ENCODE data around the gene SPAG5. TPM values are rescaled to one million over a fixed set of nuclear protein-coding genes. Genes with fewer than 3 reads are reported as not detected.

SPAG5 gene, protein sequence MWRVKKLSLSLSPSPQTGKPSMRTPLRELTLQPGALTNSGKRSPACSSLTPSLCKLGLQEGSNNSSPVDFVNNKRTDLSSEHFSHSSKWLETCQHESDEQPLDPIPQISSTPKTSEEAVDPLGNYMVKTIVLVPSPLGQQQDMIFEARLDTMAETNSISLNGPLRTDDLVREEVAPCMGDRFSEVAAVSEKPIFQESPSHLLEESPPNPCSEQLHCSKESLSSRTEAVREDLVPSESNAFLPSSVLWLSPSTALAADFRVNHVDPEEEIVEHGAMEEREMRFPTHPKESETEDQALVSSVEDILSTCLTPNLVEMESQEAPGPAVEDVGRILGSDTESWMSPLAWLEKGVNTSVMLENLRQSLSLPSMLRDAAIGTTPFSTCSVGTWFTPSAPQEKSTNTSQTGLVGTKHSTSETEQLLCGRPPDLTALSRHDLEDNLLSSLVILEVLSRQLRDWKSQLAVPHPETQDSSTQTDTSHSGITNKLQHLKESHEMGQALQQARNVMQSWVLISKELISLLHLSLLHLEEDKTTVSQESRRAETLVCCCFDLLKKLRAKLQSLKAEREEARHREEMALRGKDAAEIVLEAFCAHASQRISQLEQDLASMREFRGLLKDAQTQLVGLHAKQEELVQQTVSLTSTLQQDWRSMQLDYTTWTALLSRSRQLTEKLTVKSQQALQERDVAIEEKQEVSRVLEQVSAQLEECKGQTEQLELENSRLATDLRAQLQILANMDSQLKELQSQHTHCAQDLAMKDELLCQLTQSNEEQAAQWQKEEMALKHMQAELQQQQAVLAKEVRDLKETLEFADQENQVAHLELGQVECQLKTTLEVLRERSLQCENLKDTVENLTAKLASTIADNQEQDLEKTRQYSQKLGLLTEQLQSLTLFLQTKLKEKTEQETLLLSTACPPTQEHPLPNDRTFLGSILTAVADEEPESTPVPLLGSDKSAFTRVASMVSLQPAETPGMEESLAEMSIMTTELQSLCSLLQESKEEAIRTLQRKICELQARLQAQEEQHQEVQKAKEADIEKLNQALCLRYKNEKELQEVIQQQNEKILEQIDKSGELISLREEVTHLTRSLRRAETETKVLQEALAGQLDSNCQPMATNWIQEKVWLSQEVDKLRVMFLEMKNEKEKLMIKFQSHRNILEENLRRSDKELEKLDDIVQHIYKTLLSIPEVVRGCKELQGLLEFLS
- 10 to 100 TPM in 1 of 4 donors, 1 to 10 TPM in 3; 5.7 to 13.5 (median 7.0) TPM for total RNA-seq

DNA sequence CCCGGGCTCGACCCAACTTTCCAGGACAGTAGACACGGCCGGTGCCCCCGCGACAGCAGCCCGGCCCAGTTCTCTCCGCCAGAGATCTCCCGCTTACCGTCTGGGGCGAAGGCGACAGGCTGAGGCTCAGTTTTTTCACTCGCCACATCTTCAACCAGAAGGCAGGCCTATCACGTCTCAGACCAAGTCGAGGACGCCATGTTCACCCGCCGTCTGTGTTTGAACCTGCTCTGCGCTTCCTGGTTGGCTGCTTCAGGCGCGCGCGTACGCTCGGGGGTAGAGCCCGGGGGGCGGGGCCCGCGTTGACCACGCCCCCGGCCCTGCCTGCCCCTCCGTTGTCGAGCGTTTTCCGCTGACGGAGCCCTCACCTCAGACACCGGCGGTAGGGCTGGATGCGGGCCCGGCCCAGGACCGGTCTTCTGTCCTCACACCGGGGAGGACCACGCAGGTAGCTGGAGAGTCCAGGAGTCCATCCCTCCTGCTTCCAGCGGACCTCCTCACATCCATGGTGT lies at the start of gene SPAG5:
Gene SPAG5 (minus strand): TSS at position 227 of the 512 bp plus-strand sequence. CDS start 79 bp downstream, at position 148.
- peak; percentile 95 to 96 for DNase-seq (ENCODE audit: low spot score in 2 of 2)
- H3K27ac ChIP-seq: peak within 1 kb of the TSS; percentile 95
- 0% methylated on average over 11 of the region's 44 CpGs for WGBS
- peaks cover 23% of the 10 kb centered on the region for H3K4me1 ChIP-seq
- peak within 1 kb of the TSS; percentile 64 for H3K4me3 ChIP-seq
- H3K27me3 ChIP-seq: no peaks in the 10 kb centered on the region
- TF ChIP-seq, protein P1, sequence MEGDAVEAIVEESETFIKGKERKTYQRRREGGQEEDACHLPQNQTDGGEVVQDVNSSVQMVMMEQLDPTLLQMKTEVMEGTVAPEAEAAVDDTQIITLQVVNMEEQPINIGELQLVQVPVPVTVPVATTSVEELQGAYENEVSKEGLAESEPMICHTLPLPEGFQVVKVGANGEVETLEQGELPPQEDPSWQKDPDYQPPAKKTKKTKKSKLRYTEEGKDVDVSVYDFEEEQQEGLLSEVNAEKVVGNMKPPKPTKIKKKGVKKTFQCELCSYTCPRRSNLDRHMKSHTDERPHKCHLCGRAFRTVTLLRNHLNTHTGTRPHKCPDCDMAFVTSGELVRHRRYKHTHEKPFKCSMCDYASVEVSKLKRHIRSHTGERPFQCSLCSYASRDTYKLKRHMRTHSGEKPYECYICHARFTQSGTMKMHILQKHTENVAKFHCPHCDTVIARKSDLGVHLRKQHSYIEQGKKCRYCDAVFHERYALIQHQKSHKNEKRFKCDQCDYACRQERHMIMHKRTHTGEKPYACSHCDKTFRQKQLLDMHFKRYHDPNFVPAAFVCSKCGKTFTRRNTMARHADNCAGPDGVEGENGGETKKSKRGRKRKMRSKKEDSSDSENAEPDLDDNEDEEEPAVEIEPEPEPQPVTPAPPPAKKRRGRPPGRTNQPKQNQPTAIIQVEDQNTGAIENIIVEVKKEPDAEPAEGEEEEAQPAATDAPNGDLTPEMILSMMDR (IDR thresholded peaks at IDR 0.05): no peak
- no peak for TF ChIP-seq EP300 (IDR thresholded peaks at IDR 0.05)
- TF ChIP-seq POLR2AphosphoS5 (IDR thresholded peaks at IDR 0.05): peak in 2 of 3 donors; percentile 69 to 75
- peak; percentile 55 to 86 for TF ChIP-seq POLR2A (IDR thresholded peaks at IDR 0.05)
- no peaks in the 10 kb centered on the region for H3K9me3 ChIP-seq
- H3K36me3 ChIP-seq: no peaks in the 10 kb centered on the region

GRCh38 chr17:28646039-28646754 lies 47.4 kb upstream of the SPAG5 start:
- Histone ChIP-seq H3K27me3 (no peaks in the 10 kb centered on the region), H3K27ac (peak overlapping the region; percentile 83), H3K9me3 (no peaks in the 10 kb centered on the region), H3K36me3 (peaks cover 34% of the 10 kb centered on the region), H3K4me1 (peaks cover 34% of the 10 kb centered on the region), H3K4me3 (peak overlapping the region; percentile 29)
- WGBS: 49% methylated on average over 12 of the region's 12 CpGs
- peak in 1 of 2 donors; percentile 63 for DNase-seq (ENCODE audit: low spot score in 2 of 2)
- TF ChIP-seq POLR2A (IDR thresholded peaks at IDR 0.05) (no peak), EP300 (IDR thresholded peaks at IDR 0.05) (no peak), POLR2AphosphoS5 (IDR thresholded peaks at IDR 0.05) (no peak)
- TF ChIP-seq, protein P1 (IDR thresholded peaks at IDR 0.05): no peak

GRCh38 chr17:28645576-28645939 lies 46.7 kb upstream of the SPAG5 start:
- Histone ChIP-seq H3K27ac (peak overlapping the region; percentile 90), H3K9me3 (no peaks in the 10 kb centered on the region), H3K4me1 (peaks cover 34% of the 10 kb centered on the region), H3K4me3 (peak overlapping the region; percentile 74), H3K27me3 (no peaks in the 10 kb centered on the region), H3K36me3 (peaks cover 36% of the 10 kb centered on the region)
- no peak for DNase-seq (ENCODE audit: low spot score in 2 of 2)
- TF ChIP-seq, protein P1 (IDR thresholded peaks at IDR 0.05): no peak
- TF ChIP-seq EP300 (IDR thresholded peaks at IDR 0.05) (no peak), POLR2A (IDR thresholded peaks at IDR 0.05) (no peak), POLR2AphosphoS5 (IDR thresholded peaks at IDR 0.05) (no peak)
- WGBS: 21% methylated on average over 8 of the region's 8 CpGs

- Histone ChIP-seq H3K36me3 (peaks cover 41% of the 10 kb centered on the region), H3K4me1 (peaks cover 34% of the 10 kb centered on the region), H3K9me3 (no peaks in the 10 kb centered on the region), H3K27me3 (no peaks in the 10 kb centered on the region), H3K4me3 (peak within 1 kb of the TSS; percentile 74), H3K27ac (peak within 1 kb of the TSS; percentile 90)
- DNase-seq (ENCODE audit: low spot score in 2 of 2): peak; percentile 98
- TF ChIP-seq POLR2AphosphoS5 (IDR thresholded peaks at IDR 0.05) (peak in 2 of 3 donors; percentile 46 to 84), POLR2A (IDR thresholded peaks at IDR 0.05) (peak in 1 of 2 donors; percentile 81)
- TF ChIP-seq, protein P1 (IDR thresholded peaks at IDR 0.05): no peak
- 1% methylated on average over 64 of the region's 89 CpGs for WGBS
Measured at GRCh38 chr17:28644787-28645575, 46.2 kb upstream of the SPAG5 start, which contains the start of gene BLTP2. Gene BLTP2, minus strand, starts transcription at chr17:28645158. Its CDS starts 102 bp downstream, at chr17:28645056.

Data from suprapubic skin (tissue), 4 donors.